PFSK-1 (cell line): ENCODE results near the gene KCNIP1.

Source experiments
- POLR2AphosphoS5 ChIP-seq: IDR thresholded peaks from 2 replicates; pipeline ENCODE4 v1.6.1; 2012; ENCODE audit warnings: low read depth, mild to moderate bottlenecking, control low read depth, low read length, moderate library complexity
- REST ChIP-seq, 2 experiments: IDR thresholded peaks; 2 replicates each; pipeline versions ENCODE4 v1.6.1 to v1.8.0; 2011 to 2012; ENCODE audit warnings: low read depth in 2 of 2, low read length in 2 of 2, control low read depth in 1 of 2, inconsistent platforms in 1 of 2, mild to moderate bottlenecking in 1 of 2, moderate library complexity in 1 of 2; ENCODE audit not compliant: insufficient read depth in 1 of 2
- TAF1 ChIP-seq: IDR thresholded peaks from 2 replicates; pipeline ENCODE4 v1.6.1; 2012; ENCODE audit warnings: low read length, control low read depth, borderline replicate concordance; ENCODE audit not compliant: insufficient read depth

GRCh38 chr5:170499621-170500020 lies 4.2 kb upstream of the KCNIP1 start:
- no peak for TF ChIP-seq POLR2AphosphoS5
- TF ChIP-seq TAF1 = no peak
- no peak for TF ChIP-seq REST (IDR thresholded peaks at IDR 0.05; ENCODE audit: insufficient read depth in 1 of 2, low read depth in 2 of 2, low read length in 2 of 2)
